HepG2 (cell line): Measurements from ENCODE around the gene TNFAIP1. TPM values are rescaled to one million over a fixed set of nuclear protein-coding genes. Genes with fewer than 3 reads are reported as not detected.

Experiments used
- CEBPG ChIP-seq: IDR thresholded peaks from 2 replicates; pipeline ENCODE4 v1.6.1; 2016
- CREB3 ChIP-seq: sonication (generic); formaldehyde crosslinking; IDR thresholded peaks from 2 replicates; pipeline ENCODE4 v1.5.0; 2020; ENCODE audit warnings: missing genetic modification reagents
- EP300 ChIP-seq, 3 experiments: sonication (generic) in 1 of 3; formaldehyde crosslinking in 1 of 3; IDR thresholded peaks; 2 replicates each; pipeline versions ENCODE4 v1.5.1 to v1.6.1; 2011 to 2020; ENCODE audit warnings: low read depth in 2 of 3, low read length in 2 of 3, borderline replicate concordance in 1 of 3, improper control_type of control experiment in 1 of 3, mild to moderate bottlenecking in 1 of 3, missing genetic modification reagents in 1 of 3, moderate library complexity in 1 of 3
- HMG20A ChIP-seq: IDR thresholded peaks from 2 replicates; pipeline ENCODE4 v1.6.1; 2016; ENCODE audit warnings: borderline replicate concordance
- HOXA9 ChIP-seq: sonication (generic); formaldehyde crosslinking; IDR thresholded peaks from 2 replicates; pipeline ENCODE4 v1.8.1; 2022; ENCODE audit warnings: missing genetic modification reagents, mild to moderate bottlenecking, moderate library complexity, borderline replicate concordance
- IKZF1 ChIP-seq: fragments of 450-650 bp; IDR thresholded peaks from 2 replicates; pipeline ENCODE4 v1.7.1; 2016
- MZF1 ChIP-seq: sonication (generic); formaldehyde crosslinking; IDR thresholded peaks from 2 replicates; pipeline ENCODE4 v1.8.1; 2023; ENCODE audit warnings: mild to moderate bottlenecking, missing genetic modification reagents, borderline replicate concordance
- NCOA2 ChIP-seq: sonication (generic); formaldehyde crosslinking; IDR thresholded peaks from 2 replicates; pipeline ENCODE4 v1.8.0; 2022; ENCODE audit warnings: inconsistent platforms
- NONO ChIP-seq, 2 experiments: fragments of 450-650 bp in 1 of 2; sonication (generic) in 1 of 2; formaldehyde crosslinking in 1 of 2; IDR thresholded peaks in 1 of 2; conservative IDR thresholded peaks in 1 of 2; 2 replicates each; pipeline versions ENCODE4 v1.6.1 to v1.8.0; 2017 to 2022; ENCODE audit warnings: mild to moderate bottlenecking in 1 of 2, missing genetic modification reagents in 1 of 2, moderate library complexity in 1 of 2
- PBX2 ChIP-seq: IDR thresholded peaks from 2 replicates; pipeline ENCODE4 v1.6.1; 2016; ENCODE audit warnings: control low read depth
- PRDM15 ChIP-seq: sonication (generic); formaldehyde crosslinking; IDR thresholded peaks from 2 replicates; pipeline ENCODE4 v1.4.0; 2020; ENCODE audit warnings: missing genetic modification reagents
- TAF15 ChIP-seq: fragments of 200-400 bp; formaldehyde crosslinking; IDR thresholded peaks from one replicate; pipeline ENCODE4 v1.6.1; 2018; ENCODE audit warnings: mild to moderate bottlenecking, low read depth, low read length; ENCODE audit not compliant: poor library complexity, severe bottlenecking
- THRA ChIP-seq: sonication (generic); formaldehyde crosslinking; IDR thresholded peaks from 2 replicates; pipeline ENCODE4 v1.4.0; 2020; ENCODE audit warnings: missing genetic modification reagents, borderline replicate concordance
- ZBTB44 ChIP-seq: sonication (generic); formaldehyde crosslinking; IDR thresholded peaks from 2 replicates; pipeline ENCODE4 v1.4.0; 2020; ENCODE audit warnings: missing genetic modification reagents
- ZFP1 ChIP-seq: IDR thresholded peaks from 2 replicates; pipeline ENCODE4 v1.6.1; 2016
- ZNF230 ChIP-seq: sonication (generic); formaldehyde crosslinking; IDR thresholded peaks from 2 replicates; pipeline ENCODE4 v1.4.0; 2020; ENCODE audit warnings: mild to moderate bottlenecking, missing genetic modification reagents
- ZNF552 ChIP-seq: sonication (generic); formaldehyde crosslinking; IDR thresholded peaks from 2 replicates; pipeline ENCODE4 v1.9.0; 2022; ENCODE audit warnings: missing genetic modification reagents, mild to moderate bottlenecking, borderline replicate concordance
- ZNF773 ChIP-seq: sonication (generic); formaldehyde crosslinking; IDR thresholded peaks from 2 replicates; pipeline ENCODE4 v1.4.0; 2020; ENCODE audit warnings: missing genetic modification reagents, borderline replicate concordance
- polyA plus RNA-seq, 8 experiments: library from polyadenylated mRNA; depleted of rRNA in 3 of 8; stranded (reverse) in 7 of 8; unstranded in 1 of 8; fragments of >200 nt; fragmentation: Illumina TruSeq in 4 of 8; extraction: Trizol in 4 of 8; gene quantifications; 2 replicates each; pipeline versions ENCODE4 v1.2.1 to v1.2.3, GENCODE V29; 2011 to 2016; ENCODE audit warnings: low read depth in 4 of 8, missing spikeins in 1 of 8, mixed read lengths in 1 of 8; ENCODE audit not compliant: insufficient read depth in 1 of 8
- total RNA-seq, 5 experiments: library from RNA; depleted of rRNA; stranded (reverse); fragments of >200 nt; fragmentation: Illumina TruSeq; extraction: Trizol; gene quantifications; 2 replicates each; pipeline ENCODE4 v1.2.3, GENCODE V29; 2016; ENCODE audit warnings: low read depth in 1 of 5

The TNFAIP1 gene
- total and polyA plus RNA-seq, 2 of the 13 experiments (the other 11 are each of a cell fraction or from before 2014, with no cell fraction given), result 17.5 to 40.6 TPM

GRCh38 chr17:28370035-28370743 is 34.6 kb downstream of the TNFAIP1 start, which contains the start of gene VTN (continued):
- TF ChIP-seq ZBTB44 (CRISPR knock-in tag) (peak; percentile 42; the same call in 1 of the 2 replicates), ZNF773 (no peak), MZF1 (CRISPR knock-in tag) (no peak), HMG20A (CRISPR knock-in tag) (peak; percentile 85), CEBPG (peak; percentile 91), CREB3 (CRISPR knock-in tag) (no peak), IKZF1 (no peak), EP300 (IDR thresholded peaks at IDR 0.05; ENCODE audit: low read depth in 2 of 2, low read length in 2 of 2) (peak; percentile 66 to 84; a peak in 3 of 4 replicates), EP300 (CRISPR knock-in tag; IDR thresholded peaks at IDR 0.05; ENCODE audit: borderline replicate concordance) (peak; percentile 79; the same call in 1 of the 2 replicates), ZNF230 (CRISPR knock-in tag) (peak; percentile 67; the same call in 1 of the 2 replicates), THRA (CRISPR knock-in tag) (peak; percentile 81), ZFP1 (CRISPR knock-in tag) (0 out of 2 replicates have a peak, but pooled peaks have one; percentile 37), ZNF552 (CRISPR knock-in tag) (no peak), HOXA9 (CRISPR knock-in tag) (no peak), NCOA2 (CRISPR knock-in tag) (peak; percentile 91), TAF15 (no peak), PRDM15 (no peak; the same call in 1 of the 2 replicates), PBX2 (CRISPR knock-in tag) (no peak), NONO (IDR thresholded peaks at IDR 0.05) (no peak), NONO (CRISPR knock-in tag; conservative IDR thresholded peaks at IDR 0.05) (peak; percentile 94)
